ENCODE results near the gene FOXP2.

Gene FOXP2

DNA sequence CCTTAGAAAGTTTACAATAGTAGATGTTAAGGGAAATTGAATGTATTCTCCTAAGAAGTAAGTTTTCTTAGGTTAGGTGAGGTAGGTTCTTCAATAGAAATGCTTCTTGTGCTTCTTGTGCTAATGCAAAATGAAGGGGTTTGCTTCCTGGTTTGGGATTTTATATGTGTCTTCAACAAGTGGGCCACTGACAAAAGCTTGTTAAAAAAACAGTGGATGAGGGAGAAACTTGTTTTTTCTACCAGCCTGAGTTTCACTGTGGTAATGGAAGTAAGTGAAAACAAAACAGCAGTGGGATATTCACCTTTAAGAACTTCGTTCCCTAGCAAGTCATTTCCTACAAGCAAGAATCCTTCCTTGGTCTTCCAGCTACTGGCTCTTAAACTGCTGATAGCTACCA is 107.5 kb downstream of the FOXP2 start:
- no peak overlapping the region for H3K4me3 ChIP-seq (replicated peaks; ENCODE audit: low read depth, low read length)
- TF ChIP-seq, protein P1, sequence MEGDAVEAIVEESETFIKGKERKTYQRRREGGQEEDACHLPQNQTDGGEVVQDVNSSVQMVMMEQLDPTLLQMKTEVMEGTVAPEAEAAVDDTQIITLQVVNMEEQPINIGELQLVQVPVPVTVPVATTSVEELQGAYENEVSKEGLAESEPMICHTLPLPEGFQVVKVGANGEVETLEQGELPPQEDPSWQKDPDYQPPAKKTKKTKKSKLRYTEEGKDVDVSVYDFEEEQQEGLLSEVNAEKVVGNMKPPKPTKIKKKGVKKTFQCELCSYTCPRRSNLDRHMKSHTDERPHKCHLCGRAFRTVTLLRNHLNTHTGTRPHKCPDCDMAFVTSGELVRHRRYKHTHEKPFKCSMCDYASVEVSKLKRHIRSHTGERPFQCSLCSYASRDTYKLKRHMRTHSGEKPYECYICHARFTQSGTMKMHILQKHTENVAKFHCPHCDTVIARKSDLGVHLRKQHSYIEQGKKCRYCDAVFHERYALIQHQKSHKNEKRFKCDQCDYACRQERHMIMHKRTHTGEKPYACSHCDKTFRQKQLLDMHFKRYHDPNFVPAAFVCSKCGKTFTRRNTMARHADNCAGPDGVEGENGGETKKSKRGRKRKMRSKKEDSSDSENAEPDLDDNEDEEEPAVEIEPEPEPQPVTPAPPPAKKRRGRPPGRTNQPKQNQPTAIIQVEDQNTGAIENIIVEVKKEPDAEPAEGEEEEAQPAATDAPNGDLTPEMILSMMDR (IDR thresholded peaks at IDR 0.05; ENCODE audit: low read depth, low read length, missing control alignments), result no peak
- DNase-seq (ENCODE audit: extremely low read depth, low read depth), result no peak

- H3K4me3 ChIP-seq (replicated peaks; ENCODE audit: low read depth, low read length), result no peak overlapping the region
- DNase-seq (ENCODE audit: extremely low read depth, low read depth), result no peak
- TF ChIP-seq, protein P1 (IDR thresholded peaks at IDR 0.05; ENCODE audit: low read depth, low read length, missing control alignments), result no peak
Measured at GRCh38 chr7:114527589-114527988, 113.0 kb downstream of the FOXP2 start.

- DNase-seq (ENCODE audit: extremely low read depth, low read depth), result peak; percentile 43
- H3K4me3 ChIP-seq (replicated peaks; ENCODE audit: low read depth, low read length), result no peak overlapping the region
- TF ChIP-seq, protein P1 (IDR thresholded peaks at IDR 0.05; ENCODE audit: low read depth, low read length, missing control alignments), result no peak
Measured at GRCh38 chr7:114530057-114530611, 115.5 kb downstream of the FOXP2 start.

- TF ChIP-seq, protein P1 (IDR thresholded peaks at IDR 0.05; ENCODE audit: low read depth, low read length, missing control alignments), result no peak
- H3K4me3 ChIP-seq (replicated peaks; ENCODE audit: low read depth, low read length), result no peak overlapping the region
- DNase-seq (ENCODE audit: extremely low read depth, low read depth), result no peak
Measured at GRCh38 chr7:114531326-114531725, 116.7 kb downstream of the FOXP2 start.

- no peak overlapping the region for H3K4me3 ChIP-seq (replicated peaks; ENCODE audit: low read depth, low read length)
- TF ChIP-seq, protein P1 (IDR thresholded peaks at IDR 0.05; ENCODE audit: low read depth, low read length, missing control alignments), result no peak
- DNase-seq (ENCODE audit: extremely low read depth, low read depth), result no peak
Measured at GRCh38 chr7:114533131-114533530, 118.5 kb downstream of the FOXP2 start.

- DNase-seq (ENCODE audit: extremely low read depth, low read depth), result no peak
- no peak overlapping the region for H3K4me3 ChIP-seq (replicated peaks; ENCODE audit: low read depth, low read length)
- TF ChIP-seq, protein P1 (IDR thresholded peaks at IDR 0.05; ENCODE audit: low read depth, low read length, missing control alignments), result no peak
Measured at GRCh38 chr7:114534953-114535352, 120.3 kb downstream of the FOXP2 start.

GRCh38 chr7:114539575-114539974 is 125.0 kb downstream of the FOXP2 start:
- no peak overlapping the region for H3K4me3 ChIP-seq (replicated peaks; ENCODE audit: low read depth, low read length)
- TF ChIP-seq, protein P1 (IDR thresholded peaks at IDR 0.05; ENCODE audit: low read depth, low read length, missing control alignments), result peak; percentile 46
- peak; percentile 39 for DNase-seq (ENCODE audit: extremely low read depth, low read depth)
